Measurements from ENCODE around the gene CD247. TPM values are rescaled to one million over a fixed set of nuclear protein-coding genes. Genes with fewer than 3 reads are reported as not detected.

Gene CD247
- total RNA-seq, 2 donors from 2014 or later, result 0.96 TPM; not detected in 1

- intact Hi-C loops (cut with DNase I), result no loop called here
- Histone ChIP-seq H3K27me3 (replicated peaks; ENCODE audit: insufficient read depth) (no peaks in the 10 kb centered on the region), H3K27ac (no peak overlapping the region), H3K36me3 (no peaks in the 10 kb centered on the region), H3K9me3 (no peaks in the 10 kb centered on the region), H3K4me3 (no peak overlapping the region), H3K4me1 (replicated peaks) (no peaks in the 10 kb centered on the region)
- TF ChIP-seq CTCF (IDR thresholded peaks at IDR 0.05) (no peak), POLR2AphosphoS5 (IDR thresholded peaks at IDR 0.05) (no peak), POLR2A (IDR thresholded peaks at IDR 0.05) (no peak)
- DNase-seq (ENCODE audit: low spot score), result no peak
Observed at GRCh38 chr1:167419245-167419644, 99.1 kb downstream of the CD247 start.

- intact Hi-C loops (cut with DNase I), result no loop called here
Observed at GRCh38 chr1:167418391-167418790, 99.9 kb downstream of the CD247 start.

DNA sequence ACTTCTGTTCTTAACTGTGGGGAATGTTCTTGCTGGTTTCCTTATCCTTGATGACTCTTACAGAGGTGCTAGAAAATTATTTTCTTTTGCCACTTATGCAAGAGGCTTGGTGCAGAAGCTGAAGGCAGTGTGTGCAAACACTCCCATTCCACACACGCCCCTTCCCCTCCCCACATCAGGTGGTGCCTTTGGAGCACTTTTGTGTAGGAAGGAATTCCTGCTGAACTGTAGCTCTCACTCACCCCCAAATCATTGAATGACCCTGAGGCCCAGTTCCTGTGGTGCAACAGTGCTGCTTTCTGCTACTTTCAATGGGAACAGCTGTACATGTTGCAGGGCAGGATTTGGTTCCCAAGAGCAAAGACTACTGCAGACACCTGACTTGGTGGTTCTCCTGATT, 101.8 kb downstream of the CD247 start:
- DNase-seq (ENCODE audit: low spot score), result no peak
- intact Hi-C loops (cut with DNase I), result no loop called here
- no peak overlapping the region for H3K27ac ChIP-seq
- H3K4me3 ChIP-seq, result no peak overlapping the region
- no peaks in the 10 kb centered on the region for H3K9me3 ChIP-seq
- H3K36me3 ChIP-seq, result no peaks in the 10 kb centered on the region
- TF ChIP-seq POLR2A (IDR thresholded peaks at IDR 0.05) (no peak), CTCF (IDR thresholded peaks at IDR 0.05) (no peak), POLR2AphosphoS5 (IDR thresholded peaks at IDR 0.05) (no peak)
- H3K27me3 ChIP-seq (replicated peaks; ENCODE audit: insufficient read depth), result no peaks in the 10 kb centered on the region
- WGBS, result 86% methylated on average over 1 of the region's 1 CpG
- no peaks in the 10 kb centered on the region for H3K4me1 ChIP-seq (replicated peaks)

More at GRCh38 chr1:167418391-167418790, 99.9 kb downstream of the CD247 start:
- H3K36me3 ChIP-seq, result no peaks in the 10 kb centered on the region
- H3K27me3 ChIP-seq (replicated peaks; ENCODE audit: insufficient read depth), result no peaks in the 10 kb centered on the region
- TF ChIP-seq CTCF (IDR thresholded peaks at IDR 0.05) (no peak), POLR2AphosphoS5 (IDR thresholded peaks at IDR 0.05) (no peak), POLR2A (IDR thresholded peaks at IDR 0.05) (no peak)
- H3K4me3 ChIP-seq, result no peak overlapping the region
- no peak for DNase-seq (ENCODE audit: low spot score)
- H3K4me1 ChIP-seq (replicated peaks), result no peaks in the 10 kb centered on the region
- no peaks in the 10 kb centered on the region for H3K9me3 ChIP-seq
- no peak overlapping the region for H3K27ac ChIP-seq

DNA sequence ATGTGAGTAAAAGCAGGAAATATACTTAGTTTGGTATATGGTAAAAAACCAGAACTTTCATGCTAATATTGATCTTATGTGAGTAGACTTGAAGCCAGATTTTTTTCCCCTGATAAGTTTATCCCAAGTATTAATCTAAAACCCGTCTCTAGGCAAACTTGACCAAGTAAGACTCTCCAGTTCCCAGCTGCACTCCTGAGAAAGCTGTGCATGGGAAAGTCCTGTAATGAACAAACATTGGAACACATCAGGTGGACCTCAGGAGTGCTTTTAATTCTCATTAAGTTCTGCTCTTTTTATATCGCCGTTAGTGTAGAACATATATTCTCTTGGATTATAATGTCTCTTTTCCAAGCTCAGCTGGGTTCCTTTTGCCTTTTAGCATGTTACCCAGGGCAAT, 105.0 kb downstream of the CD247 start:
- TF ChIP-seq POLR2AphosphoS5 (IDR thresholded peaks at IDR 0.05) (no peak), POLR2A (IDR thresholded peaks at IDR 0.05) (no peak), CTCF (IDR thresholded peaks at IDR 0.05) (no peak)
- Histone ChIP-seq H3K27ac (no peak overlapping the region), H3K9me3 (no peaks in the 10 kb centered on the region), H3K4me1 (replicated peaks) (no peaks in the 10 kb centered on the region), H3K4me3 (no peak overlapping the region), H3K27me3 (replicated peaks; ENCODE audit: insufficient read depth) (no peaks in the 10 kb centered on the region), H3K36me3 (no peaks in the 10 kb centered on the region)
- no peak for DNase-seq (ENCODE audit: low spot score)
- WGBS, result 75% methylated on average over 3 of the region's 3 CpGs
- intact Hi-C loops (cut with DNase I), result no loop called here

DNA sequence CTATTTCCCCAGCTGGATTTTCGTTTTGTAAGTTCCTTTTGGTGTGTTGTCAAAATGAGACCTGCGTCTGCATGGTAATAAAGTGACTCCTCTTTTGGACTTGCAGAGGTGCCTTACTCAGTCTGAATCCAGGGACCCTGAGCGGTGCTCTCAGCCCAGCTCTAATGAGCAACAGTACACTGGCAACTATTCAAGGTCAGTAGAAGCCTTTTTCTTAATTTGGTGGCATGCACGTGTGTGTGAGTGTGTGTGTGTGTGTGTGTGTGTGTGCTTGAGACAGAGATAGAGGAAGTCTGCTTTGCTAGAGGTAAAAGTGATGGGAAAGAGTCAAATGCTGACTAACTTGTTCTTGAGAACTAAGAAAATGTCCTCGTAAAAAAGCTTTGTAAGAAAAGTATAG, 105.4 kb downstream of the CD247 start:
- Histone ChIP-seq H3K27me3 (replicated peaks; ENCODE audit: insufficient read depth) (no peaks in the 10 kb centered on the region), H3K4me1 (replicated peaks) (no peaks in the 10 kb centered on the region), H3K27ac (no peak overlapping the region), H3K36me3 (no peaks in the 10 kb centered on the region), H3K9me3 (no peaks in the 10 kb centered on the region), H3K4me3 (no peak overlapping the region)
- intact Hi-C loops (cut with DNase I), result no loop called here
- no peak for TF ChIP-seq CTCF (IDR thresholded peaks at IDR 0.05)
- no peak for TF ChIP-seq POLR2A (IDR thresholded peaks at IDR 0.05)
- no peak for TF ChIP-seq POLR2AphosphoS5 (IDR thresholded peaks at IDR 0.05)
- 70% methylated on average over 5 of the region's 5 CpGs for WGBS
- no peak for DNase-seq (ENCODE audit: low spot score)

Data from prostate gland (tissue), 2 donors.